SKM-1 (cell line): ENCODE data around the gene DKK1.

Experiments
- DNase-seq: peaks from one replicate; lab custom pipeline; 2025; ENCODE audit not compliant: unreplicated experiment; lab: John Stamatoyannopoulos, UW

Gene DKK1

DNA sequence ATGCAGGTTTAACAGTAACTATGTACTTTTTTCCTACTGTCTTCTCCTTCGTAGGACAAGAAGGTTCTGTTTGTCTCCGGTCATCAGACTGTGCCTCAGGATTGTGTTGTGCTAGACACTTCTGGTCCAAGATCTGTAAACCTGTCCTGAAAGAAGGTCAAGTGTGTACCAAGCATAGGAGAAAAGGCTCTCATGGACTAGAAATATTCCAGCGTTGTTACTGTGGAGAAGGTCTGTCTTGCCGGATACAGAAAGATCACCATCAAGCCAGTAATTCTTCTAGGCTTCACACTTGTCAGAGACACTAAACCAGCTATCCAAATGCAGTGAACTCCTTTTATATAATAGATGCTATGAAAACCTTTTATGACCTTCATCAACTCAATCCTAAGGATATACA, 2.4 kb downstream of the DKK1 start:
- DNase-seq = no peak

DNA sequence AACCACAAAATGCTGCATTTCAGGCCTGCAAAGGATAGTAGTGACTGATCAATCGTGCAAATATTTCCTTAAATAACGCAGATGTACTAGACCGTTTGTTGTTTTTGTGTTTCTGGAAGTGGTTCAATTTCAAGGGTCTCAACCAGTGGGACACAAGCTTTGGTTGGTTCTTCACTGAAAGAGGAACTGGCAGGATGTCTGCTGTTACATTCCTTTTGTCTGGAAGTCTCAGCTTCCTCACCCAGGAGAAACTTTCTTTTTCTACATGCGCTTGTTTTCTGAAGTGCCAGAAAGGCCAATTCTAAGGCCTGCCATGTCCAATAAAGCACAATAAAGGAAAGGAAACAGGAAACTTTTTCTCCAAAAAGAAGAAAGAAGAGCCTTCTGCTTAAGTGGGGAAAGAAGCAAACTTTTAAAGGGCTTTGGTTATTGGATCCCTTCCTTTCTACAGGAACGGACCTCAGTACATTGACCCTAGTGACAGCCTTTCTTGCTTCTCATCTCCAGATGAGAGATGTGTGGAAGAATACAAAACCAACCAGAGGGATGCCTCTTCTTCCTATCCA, 4.1 kb downstream of the DKK1 start:
- DNase-seq = no peak

DNA sequence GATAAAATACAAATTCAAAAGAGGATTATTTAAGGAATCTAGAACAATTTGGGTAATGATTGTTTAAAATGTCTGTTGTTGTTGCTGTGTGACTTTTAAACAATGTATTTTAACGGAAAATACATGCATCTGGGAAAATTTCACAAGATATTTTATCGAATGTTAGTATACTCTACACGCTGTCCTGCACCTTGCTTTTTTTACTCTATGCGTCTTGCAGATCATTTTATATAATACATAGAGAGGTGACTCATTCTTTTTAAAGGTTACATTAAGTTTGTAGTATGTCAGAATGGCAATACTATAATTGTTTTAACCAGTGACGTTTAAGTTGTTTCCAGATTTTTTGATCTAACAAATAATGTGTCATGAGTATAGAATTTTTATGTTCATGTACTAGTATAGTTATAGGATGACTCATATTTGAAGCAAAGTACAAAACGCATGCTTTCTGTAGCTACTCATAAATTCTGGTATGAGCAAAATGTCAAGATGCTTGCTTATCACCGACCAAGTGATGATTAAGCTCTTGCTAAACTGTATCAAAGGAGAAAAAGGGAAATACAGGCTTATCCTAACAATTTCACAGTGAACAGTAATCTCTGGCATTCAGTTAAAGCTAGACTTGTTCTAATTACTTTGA, 4.9 kb downstream of the DKK1 start:
- DNase-seq = no peak

DNA sequence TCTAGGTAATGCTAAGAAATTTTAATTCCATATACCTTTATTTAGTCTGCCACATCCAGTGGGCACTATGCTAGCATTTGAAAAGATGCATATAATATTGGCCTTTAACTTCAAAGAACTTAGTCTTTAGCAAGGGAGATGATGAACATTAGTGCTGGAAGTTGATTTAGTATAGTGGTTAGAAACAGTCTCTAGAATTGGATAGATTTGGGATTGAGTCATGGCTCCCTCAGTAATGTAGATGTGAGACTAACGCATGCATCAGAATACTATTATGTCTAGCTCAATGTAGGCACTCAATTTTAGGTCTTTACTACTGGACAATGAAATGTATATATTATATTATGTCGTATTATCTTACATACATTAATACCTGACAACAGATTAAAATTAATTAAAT, 5.8 kb downstream of the DKK1 start:
- DNase-seq = no peak

DNA sequence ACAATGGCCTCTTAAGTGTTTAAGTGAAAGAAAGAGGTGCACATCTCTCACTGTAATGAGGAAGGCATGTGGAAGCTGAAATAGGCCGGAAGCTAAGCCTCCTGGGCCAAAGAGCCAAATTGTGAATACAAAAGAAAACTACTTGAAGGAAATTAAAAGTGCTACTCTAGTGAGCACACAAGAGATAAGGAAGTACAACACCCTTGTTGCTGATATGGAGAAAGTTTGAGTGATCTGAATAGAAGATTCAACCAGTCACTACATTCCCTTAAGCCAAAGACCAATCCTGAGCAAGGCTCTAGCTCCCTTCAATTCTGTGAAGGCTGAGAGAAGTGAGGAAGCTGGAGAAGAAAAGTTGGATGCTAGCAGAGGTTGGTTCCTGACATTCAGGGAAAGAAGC, 8.2 kb downstream of the DKK1 start:
- no peak for DNase-seq

DNA sequence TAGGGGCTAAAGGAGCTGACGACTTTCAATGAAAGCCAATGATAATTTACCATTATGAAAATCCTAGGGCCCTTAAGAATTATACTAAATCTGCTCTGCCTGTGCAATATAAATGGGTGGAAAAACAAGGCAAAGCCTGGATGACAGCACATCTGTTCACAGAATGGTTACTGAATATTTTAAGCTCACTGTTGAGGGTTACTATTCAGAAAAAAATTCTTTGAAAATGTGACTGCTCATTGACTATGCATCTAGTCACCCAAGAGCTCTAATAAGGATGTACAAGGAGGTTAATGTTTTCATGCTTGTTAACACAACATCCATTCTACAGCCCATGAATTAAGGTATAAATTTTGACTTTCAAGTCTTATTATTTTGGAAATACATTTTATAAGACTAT, 8.9 kb downstream of the DKK1 start:
- DNase-seq = no peak

DNA sequence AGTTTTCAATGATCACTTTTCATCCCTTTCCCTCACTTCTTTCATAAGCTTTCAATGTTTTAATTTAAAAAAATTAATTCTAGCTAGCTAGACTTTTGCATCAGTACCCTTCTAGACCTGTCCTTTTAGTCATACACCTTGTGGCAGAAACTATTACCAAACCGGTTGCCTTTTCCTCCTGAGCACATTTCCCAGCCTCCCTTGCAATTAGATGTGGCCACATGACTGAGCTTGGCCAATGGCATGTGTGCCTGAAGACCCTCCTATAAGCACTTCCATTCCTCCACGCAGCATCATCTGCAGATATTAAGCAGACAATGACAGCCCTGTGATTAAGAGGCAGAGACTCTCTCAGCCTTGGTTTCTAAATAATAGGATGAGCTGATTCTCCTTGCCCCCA, 12.3 kb downstream of the DKK1 start:
- DNase-seq = no peak

DNA sequence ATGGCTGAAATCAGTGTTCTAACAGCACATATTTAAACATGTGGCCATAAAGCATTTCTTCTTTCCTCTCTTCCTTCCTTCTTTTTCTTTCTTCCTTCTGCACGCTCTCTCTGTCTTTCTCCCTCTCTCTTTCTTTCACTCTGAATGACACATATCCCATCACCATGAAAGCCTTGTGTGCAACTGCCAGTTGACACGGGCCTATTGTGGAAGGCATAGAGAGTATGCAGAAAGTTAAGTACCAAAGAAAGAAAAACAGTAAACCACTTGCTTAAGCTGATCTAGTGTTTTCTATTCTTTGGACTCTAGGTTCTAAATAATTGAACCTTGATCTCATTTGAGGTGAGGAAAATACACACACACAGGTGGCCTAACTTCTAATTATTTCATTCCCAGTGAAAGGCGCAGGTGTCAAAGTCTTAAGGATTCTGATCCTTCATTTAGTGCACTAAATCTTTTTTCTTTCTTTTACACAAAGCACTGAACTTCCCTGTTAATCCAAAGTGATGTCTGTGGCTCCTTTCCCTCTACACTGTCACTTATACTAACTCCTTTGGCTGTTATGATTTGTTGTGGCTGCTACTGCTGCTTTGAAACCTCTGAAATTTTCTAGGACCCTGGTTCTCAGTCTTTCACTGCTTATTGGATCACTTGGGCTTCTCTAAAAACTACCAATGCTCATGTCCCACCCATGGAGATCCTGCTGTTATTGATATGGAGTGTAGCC, 17.7 kb downstream of the DKK1 start:
- DNase-seq = no peak

DNA sequence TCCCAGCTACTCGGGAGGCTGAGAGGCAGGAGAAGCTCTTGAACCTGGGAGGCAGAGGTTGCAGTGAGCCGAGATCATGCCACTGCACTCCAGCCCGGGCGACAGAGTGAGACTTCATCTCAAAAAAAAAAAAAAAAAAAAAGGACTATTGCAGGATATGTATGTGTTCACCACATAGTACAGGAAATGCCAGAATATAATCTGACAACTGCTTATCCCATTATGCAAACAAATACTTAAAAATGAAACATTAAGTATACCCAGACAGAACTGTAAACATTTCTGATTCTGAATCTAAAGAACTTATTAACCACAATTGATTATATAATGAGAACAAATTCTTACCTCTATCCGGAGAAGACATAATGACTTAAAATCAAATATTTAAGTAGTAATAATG, 18.7 kb downstream of the DKK1 start:
- DNase-seq = no peak

DNA sequence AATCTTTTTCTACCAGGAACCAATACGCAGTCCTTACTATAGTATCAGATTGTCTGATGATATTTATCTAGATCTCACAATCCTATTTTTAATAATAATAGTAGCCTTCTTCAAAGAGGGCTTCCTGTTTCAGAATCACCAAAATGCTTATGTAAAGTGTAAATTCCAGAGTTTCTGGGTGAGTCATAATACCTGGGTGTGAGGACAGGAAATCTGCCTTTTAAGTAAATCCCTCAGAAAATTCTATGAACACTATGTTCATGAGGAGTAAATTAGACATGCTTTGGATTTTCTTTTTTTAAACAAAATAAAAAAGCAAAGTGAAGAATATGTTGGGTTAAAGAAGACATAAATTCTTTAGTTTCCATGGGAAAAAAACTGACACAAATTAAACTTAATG, 20.5 kb downstream of the DKK1 start:
- DNase-seq = no peak

DNA sequence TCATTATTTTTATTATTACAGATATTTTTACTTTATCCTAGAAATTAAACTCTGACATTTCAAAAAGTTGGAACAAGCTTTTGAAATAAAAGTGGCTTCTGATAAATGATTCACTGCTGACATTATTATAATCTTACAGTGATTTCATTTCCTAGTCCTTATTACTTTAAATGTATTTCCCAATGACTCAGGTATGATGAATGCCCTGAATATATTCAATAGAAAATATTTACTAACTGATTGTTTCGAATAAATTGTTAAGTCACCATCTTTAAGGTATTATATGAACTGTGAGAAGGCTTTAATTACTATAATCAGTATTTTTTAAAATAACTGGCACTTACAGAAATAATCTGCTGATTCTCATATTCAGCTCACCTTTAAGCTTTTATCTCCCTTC, 21.6 kb downstream of the DKK1 start:
- no peak for DNase-seq

DNA sequence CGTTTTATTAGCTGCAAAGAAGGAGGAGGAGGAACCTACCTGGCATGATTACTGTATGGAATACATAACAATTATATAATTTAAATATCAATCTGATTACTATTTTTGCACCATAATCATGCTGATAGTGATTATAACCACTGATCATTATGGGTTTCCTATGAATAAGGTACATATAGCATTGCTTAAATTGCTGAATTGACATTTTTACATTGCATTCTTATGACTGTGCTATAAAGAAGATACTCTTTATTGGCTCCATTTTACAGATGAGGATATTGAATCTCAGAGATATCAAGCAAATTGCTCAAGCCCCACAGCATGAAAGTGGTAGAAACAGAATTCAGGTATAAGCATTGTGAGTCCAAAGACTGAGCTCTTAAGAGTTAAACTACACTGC, 23.1 kb downstream of the DKK1 start:
- DNase-seq = no peak

DNA sequence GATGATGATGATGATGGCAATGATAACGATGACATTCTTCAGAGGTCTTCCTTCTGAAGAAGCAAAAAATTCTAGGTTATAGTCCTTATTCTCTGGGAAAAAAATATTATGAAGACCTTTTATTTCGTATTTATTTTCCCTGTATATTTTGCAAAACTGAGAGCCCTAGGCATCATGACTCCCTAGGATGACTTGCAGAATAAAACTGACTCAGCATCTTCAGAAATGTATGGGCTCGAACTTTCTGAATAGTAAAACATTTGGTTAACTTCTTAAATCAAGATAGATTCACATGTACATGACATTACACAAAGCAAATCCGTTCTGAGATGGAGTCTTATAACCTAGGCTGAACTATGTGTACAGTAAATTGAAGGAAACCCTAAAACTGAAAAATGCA, 29.4 kb downstream of the DKK1 start:
- no peak for DNase-seq

DNA sequence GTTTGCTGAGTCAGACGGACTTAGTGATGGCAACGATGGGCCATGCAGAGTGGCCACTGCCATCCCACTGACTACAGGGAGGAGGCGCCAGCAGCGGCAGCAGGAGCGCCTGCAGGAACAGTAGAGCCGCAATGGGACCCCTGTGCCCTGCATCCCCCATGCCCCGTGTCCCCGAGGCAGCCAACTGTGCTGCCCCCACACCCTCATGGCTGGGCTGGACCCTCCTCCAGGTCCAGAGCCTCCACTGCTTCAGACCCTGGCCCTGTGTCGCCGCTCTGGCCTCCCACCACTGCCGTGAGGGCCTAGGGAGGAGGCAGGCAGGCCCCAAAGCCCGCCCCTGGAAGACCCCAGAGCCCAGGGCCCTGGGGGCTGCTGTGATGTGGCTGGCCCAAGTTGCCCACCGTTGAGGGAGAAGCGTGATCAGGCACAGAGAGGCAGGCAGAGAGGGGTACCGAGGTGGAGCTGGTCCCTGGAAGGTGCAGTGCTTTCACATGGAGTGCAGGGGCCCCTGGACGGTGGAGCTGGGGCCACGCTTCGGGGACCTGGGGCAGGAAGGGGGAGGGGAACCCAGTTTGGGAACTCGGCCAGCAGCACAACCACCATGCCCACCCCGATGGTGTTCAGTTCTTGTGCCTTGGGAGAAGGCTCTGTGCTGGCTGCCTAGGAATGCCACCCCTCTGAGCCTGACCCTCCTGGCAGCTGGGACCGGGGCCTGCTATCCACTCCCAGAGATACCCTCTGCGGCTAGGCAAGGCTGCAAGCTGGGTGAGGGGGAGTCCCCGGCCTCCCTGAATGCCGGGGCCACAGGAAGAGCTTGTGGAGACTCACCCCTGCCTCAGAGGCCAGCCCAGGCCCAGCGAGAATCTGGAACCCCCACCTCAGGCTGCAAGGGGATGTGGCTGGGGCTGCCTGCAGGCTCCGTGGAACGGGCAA, 32.6 kb downstream of the DKK1 start:
- no peak for DNase-seq

DNA sequence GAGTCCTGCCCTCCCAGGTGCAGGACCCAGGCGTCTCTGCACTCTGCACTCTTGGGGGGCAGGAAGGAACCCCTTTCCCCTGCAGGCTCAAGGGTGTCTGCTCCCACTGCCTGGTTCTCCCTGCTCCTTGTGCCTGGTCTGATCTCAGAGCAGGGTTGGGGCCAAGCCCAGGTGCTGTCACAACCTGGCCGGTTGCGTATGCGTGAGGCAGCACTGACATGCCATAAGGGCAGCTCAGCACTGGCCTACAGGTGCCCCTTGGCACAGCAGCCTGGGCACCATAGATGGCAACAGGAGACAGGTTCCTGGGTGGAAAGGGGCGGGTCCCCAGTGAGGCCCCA, 33.2 kb downstream of the DKK1 start:
- no peak for DNase-seq

DNA sequence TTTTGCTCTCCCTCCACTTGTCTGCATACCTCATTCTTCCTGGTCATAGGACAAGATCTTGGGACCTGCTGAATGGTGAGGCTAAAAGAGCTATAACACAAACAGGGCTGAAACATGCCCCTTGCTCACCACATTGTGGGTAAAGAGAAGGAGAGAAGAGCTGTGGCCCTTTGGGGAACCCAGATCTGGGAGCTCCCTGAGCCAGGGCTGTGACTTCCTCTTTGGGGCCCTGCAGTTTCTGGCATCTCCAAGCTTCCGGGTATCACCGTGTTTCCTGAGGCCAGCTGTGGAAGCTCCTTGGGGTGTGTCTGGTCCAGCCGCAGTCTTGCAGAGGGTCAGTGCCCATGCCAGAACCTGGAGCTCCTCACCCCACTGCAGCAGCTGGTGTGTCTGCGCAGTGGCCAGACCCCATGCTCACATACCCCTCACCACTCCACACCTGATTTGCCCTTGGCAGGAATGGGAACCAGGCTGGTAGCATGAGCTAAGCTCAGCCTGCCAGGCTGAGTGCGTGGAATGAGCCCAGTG, 34.0 kb downstream of the DKK1 start:
- no peak for DNase-seq

DNA sequence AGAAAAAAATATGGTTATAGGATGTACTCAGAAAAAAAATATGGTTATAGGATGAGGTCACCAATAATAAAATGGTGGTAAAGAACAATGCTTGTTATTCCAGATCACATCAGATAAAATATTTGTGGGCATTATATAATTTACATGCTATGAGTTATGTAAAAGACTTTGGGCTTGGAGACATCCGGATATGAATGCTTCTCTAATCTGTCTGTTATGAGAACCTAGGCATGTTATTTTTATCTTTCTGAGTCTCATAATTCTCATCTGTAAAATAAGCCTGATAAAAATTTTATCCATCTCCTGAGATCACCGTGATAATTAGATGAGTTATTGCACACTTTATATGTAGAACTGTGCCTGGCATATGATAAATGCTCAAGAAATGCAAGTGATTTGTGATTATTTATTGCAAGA, 37.8 kb downstream of the DKK1 start:
- no peak for DNase-seq

DNA sequence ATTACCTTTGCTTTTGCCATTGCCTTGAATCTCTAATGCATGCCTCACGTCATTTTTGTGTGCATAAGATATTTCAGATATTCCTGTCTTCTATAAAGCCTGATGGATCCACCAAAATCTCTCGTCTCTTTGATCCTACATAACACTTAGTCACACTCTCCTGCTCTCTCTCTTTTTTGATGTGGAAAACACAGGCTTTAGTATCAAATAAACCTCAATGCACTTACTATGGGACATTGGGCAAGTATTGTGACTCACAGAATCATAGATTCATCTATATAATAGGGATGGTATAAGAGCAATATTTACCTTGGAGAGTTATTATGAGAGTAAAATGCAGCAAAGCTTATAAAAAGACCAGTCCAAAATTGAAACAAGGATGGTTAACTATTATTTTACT, 39.1 kb downstream of the DKK1 start:
- no peak for DNase-seq

DNA sequence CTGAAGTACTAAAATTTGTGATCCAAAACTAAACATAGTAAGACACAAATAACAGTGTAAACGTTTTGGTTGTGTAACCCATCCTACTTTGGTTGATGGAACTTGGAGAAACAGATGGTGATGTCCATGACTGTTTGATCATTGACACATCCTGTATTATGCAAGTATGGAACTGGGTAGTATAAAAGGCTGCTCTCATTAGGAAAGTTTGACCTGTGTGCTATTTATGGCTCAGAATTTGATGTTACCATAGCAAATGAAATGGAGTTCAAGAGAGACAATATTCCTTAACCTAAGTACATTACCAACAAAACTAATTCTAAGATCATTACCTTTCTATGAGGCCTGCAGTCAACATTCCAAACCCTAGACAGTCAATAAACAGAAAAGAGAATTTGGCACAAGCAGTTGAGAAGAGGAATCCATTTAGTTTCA, 39.9 kb downstream of the DKK1 start:
- DNase-seq = no peak

DNA sequence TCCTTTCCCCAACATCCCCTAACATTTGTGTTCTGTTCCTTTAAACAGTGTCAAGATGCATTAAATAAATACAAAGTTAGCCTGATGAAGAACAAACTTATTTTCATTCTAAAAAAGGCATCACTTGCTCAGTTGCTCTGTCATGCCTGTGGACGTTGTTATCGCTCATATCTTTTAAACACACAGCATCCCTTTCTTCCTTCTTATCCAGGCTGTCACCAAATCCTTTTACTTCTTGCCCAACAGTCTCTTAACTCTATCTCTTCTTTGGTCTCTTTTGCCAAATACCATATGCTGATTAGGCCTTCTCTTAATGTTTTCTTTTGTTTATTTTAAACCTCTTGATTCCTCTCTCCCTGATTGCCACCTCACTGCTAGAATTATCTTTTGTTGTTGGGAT, 43.9 kb downstream of the DKK1 start:
- no peak for DNase-seq

DNA sequence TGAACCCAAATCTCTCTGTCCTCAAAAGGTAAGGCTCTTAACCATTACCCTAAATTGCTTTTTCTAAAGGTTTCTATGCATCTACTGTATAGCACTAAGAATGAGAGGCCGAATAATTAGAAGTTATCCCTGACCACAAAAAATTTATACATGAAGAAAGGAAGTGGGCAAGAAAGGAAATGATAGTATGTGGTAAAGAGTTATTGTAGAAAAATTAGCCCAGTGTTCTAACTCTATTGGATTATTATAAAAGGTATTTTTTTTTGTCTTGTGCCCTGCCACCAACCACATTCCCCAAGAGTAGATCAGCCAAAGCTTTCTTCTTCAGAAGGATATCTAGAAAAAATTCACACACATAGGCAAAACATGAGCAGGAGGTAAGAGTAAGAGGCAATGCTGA, 45.4 kb downstream of the DKK1 start:
- DNase-seq = no peak
